ENCODE measurements around the gene CNGA1.

Gene CNGA1

DNA sequence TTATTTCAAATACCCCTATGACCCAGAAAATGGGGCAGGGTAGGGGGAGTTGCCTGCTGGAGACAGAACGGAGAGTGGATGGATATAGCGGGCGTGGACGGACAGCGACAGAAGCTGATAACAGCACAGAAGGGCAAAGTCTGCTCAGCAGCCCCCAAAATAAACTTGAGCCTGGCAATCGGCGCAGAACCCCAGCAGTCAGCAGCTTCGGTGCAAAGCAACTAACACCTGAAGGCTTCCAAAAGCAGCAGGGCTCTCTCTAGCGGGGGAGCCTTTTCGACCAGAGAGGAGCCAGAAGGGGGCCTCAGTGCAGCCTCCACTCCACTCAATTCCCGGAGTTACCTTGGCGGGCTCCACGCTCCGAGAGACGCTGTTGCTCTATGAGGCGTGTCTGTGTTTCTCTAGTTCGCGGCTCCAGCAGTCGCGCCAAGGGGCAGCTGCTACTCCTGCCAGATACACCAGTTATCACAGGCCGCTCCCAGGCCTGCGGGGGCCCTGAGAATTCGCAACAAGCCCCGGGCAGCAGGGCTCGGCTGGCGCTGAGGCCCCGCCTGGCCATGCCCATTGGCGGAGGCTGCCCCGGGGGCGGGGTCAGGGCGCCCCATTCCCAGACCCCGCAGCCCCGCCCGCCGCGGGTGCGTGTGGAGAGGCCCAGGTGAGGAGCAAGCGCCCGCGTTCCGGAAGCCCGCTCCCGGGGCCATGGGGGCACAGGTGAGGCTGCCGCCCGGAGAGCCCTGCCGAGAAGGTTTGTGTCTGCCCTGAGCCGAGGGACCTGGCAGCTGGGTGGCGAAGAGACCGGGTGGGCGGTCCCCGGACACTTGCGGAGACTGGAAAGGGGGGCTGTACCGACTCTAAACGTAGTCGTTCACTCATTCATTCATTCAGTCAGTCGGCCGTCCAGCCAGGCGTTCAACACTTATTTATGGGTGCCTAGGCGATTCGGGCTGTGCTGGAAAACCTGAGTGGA lies at the start of gene CNGA1, which contains the start of gene NIPAL1:
Gene CNGA1 (minus strand): TSS at position 541 of the 967 bp plus-strand sequence. CDS start 63,992 bp downstream, outside the sequence.
Gene NIPAL1 (plus strand): TSS at position 632 of the 967 bp plus-strand sequence. CDS start 68 bp downstream, at position 700.
- peak in 11 of 14 donors; percentile 5 to 56 (median 23) for DNase-seq

- DNase-seq: no peak
Measured at GRCh38 chr4:48065587-48066052, 49.1 kb upstream of the CNGA1 start.

DNA sequence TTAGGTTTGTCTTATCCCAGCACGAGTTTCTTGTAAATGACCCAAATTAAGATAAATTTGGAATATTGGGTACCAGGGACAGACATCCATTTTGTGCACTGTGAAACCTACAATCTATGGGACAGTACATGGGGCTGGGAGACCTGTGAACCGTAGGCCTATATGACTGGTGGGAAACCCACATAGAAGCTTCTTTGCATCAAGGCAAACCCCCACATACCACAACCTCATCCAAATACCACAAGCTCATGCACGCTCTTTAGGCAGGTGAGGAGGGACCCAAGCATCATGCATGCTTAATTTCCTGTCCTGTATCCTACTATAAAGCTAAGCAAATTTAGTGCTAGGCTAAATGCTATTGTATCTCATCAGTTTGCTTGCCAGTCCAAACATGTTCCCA lies 47.9 kb upstream of the CNGA1 start:
- DNase-seq: no peak

- no peak for DNase-seq
Measured at GRCh38 chr4:48058617-48059530, 42.4 kb upstream of the CNGA1 start.

- no peak for DNase-seq
Measured at GRCh38 chr4:48051078-48051477, 34.6 kb upstream of the CNGA1 start.

GRCh38 chr4:48049483-48049882 lies 33.0 kb upstream of the CNGA1 start:
- DNase-seq: no peak

DNA sequence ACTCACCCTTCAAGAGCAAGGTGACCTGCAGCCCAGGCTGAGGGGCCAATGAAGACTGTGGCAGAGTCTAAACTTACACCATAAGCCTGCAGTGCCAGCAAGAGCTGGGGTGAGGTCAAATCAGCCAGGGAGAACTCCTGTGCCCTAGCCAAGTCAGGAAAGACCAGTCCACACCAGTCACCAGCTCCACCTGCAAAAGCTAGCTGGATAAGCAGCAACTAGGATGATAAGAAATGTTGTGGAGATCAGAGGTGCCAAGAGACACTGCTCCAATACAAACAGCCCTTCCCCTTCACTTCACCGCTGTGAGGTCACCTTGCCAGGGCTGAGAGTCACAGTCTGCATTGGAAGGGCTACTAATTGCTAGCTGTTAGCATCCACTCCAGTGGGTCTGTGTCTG lies 31.4 kb upstream of the CNGA1 start:
- no peak for DNase-seq

DNA sequence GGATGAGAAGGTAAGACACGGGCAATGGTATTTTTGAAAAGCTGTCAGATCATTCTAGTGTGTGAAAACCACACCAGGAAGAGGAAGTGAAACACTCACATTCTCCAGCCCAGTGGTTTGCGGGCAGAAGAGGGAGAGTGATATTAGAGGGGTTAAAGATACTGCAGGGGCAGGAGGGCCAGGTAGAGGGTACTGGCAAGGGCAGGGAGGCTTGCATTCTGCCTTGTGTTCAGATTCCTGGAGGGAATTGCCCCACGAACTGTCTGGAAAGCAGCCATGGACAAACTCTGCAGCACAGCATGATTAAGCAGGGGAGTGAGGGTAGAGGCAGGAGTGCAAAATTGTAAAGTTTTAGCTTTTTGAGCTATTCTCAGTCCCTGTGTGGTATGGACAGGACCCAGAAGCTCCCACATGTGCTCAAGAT lies 31.0 kb upstream of the CNGA1 start:
- no peak for DNase-seq

DNA sequence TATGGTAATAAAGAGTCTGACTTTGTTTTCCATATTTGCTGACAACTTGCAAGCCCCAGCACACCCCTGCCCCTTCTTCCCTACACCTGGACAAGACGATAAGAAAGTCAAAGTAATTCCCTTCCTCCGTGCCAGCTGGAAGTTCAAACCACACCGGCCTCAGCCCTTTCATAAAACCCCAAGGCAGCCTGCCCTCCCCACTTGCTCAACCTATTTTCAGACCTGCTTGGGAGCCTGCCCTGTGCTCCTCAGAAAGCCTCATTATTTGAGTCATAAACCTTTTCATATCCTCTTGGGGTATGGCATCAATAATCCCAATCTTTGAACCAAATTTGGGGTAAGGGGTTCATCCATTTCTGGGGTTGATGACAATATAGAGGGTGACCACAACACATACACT lies 29.6 kb upstream of the CNGA1 start:
- DNase-seq: no peak

DNA sequence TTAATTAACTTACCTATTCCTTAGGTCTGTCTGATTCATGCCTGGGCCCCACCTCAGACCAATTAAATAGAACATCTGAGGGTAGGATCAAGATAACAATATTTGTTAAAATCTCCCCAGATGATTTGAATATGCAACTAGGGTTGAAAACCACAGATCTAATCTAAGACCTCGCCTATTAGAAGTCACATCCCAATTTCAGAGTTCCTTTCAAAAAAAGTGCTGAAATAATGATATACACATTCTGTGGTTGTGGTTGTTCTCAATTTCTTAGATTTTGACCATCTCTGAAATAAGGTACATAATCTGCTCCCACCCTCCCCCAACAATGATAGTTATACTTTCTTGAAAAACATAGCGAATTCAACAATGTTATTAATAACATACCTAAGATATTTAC lies 27.8 kb upstream of the CNGA1 start:
- no peak for DNase-seq

GRCh38 chr4:48043504-48043903 lies 27.0 kb upstream of the CNGA1 start:
- DNase-seq: no peak

- DNase-seq: no peak
Measured at GRCh38 chr4:48042979-48043461, 26.5 kb upstream of the CNGA1 start.

DNA sequence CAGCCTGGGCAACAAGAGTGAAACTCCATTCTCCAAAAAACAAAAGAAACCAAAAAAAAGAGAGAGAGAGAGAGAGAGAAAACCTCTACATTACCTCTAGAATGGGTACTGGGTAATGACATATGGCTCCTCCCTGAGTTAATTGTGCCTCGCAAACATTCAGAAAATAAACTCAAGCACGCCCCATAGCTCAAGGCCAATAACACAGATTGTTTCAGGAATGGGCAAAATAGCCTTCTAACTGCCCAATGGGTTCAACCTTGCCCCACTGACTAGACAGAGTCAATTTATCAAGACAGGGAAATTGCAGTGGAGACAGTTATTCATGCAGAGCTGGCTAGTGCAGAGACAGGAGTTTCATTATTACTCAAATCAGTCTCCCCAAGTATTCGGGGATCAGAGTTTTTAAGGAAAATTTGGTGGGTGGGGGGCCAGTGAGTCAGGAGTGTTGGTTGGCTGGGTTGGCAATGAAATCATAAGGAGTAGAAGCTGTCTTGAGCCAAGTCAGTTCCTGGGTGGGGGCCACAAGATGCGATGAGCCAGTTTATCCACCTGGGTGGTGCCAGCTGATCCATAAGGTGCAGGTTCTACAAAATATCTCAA lies 25.2 kb upstream of the CNGA1 start:
- DNase-seq: no peak

DNA sequence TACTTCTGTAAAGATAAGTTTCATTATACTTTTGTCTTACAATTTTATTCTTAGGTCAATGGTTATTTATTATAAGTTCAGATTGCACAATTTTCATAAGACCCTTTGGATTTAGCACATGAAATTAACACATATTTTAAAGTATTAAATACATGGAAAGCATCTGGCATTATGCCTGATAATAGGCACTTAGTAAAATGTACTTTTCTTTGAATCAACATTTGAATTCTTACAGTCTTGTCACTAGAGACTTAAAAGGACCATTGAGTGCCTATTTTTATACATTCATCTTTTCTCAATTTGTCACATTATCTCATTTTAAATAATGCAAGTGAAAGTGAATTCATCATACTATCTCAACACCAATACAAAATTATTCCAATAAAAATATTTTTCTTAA lies 23.1 kb upstream of the CNGA1 start:
- no peak for DNase-seq

- DNase-seq: no peak
Measured at GRCh38 chr4:48038666-48039065, 22.2 kb upstream of the CNGA1 start.

GRCh38 chr4:48037117-48037462 lies 20.6 kb upstream of the CNGA1 start:
- no peak for DNase-seq

GRCh38 chr4:48035952-48036351 lies 19.5 kb upstream of the CNGA1 start:
- DNase-seq: no peak

GRCh38 chr4:48033825-48034413 lies 17.4 kb upstream of the CNGA1 start:
- DNase-seq: no peak

GRCh38 chr4:48033412-48033811 lies 16.9 kb upstream of the CNGA1 start:
- DNase-seq: no peak

GRCh38 chr4:48032721-48033120 lies 16.2 kb upstream of the CNGA1 start:
- DNase-seq: no peak

DNA sequence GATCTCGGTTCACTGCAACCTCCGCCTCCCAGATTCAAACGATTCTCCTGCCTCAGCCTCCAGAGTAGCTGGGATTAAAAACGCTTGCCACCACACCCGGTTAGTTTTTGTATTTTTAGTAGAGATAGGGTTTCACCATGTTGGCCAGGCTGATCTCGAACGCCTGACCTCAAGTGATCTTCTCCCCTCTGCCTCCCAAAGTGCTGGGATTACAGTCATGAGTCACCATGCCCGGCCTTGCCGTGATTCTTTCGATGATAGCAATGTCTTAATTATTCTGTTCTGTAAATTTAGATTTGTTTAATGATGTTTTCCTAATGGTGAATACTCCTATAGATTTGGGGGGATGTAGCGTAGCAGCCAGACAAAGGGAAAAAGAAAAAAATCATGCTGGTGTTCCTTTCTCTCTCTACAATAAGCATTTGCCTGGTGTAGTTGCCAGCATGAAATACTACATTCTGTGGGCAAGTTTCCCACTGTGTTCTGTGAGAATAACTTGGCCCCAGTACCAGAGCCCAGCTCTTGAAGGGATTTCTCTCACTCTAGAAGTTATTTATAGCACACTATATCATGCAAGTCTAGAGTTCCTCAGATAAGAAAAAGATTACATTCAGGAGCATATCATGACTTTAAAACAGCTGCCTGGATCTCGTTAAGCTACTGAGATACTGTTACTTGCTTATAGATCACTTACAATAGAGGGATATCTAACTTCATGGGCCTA lies 15.5 kb upstream of the CNGA1 start:
- no peak for DNase-seq
